GM20000 (cell line): Measurements from ENCODE around the gene ENDOG.
"Not testable (repeated sequence)": the region's sequence is repeated elsewhere in the genome, so short reads cannot be mapped to it uniquely, and the experiment has no call there.

ENCODE experiments used
- DNase-seq: peaks from one replicate; pipeline ENCODE4 v3.0.0; 2012; ENCODE audit warnings: low spot score
- CTCF ChIP-seq: IDR thresholded peaks from 2 replicates; pipeline ENCODE4 v1.5.1; 2012; ENCODE audit warnings: mild to moderate bottlenecking, control low read depth; ENCODE audit errors: extremely low read depth, missing control alignments

Gene ENDOG

GRCh38 chr9:128846680-128847030 is 28.4 kb downstream of the ENDOG start:
- peak; percentile 1 for DNase-seq
- no peak for TF ChIP-seq CTCF

GRCh38 chr9:128847803-128848202 is 29.5 kb downstream of the ENDOG start:
- TF ChIP-seq CTCF, result no peak
- no peak for DNase-seq

GRCh38 chr9:128851024-128851423 is 32.7 kb downstream of the ENDOG start:
- DNase-seq, result not testable (repeated sequence)

- not testable (repeated sequence) for DNase-seq
Observed at GRCh38 chr9:128851779-128852600, 33.7 kb downstream of the ENDOG start.

GRCh38 chr9:128852646-128853045 is 34.3 kb downstream of the ENDOG start:
- DNase-seq, result not testable (repeated sequence)

- not testable (repeated sequence) for DNase-seq
Observed at GRCh38 chr9:128854454-128854853, 36.2 kb downstream of the ENDOG start.

GRCh38 chr9:128858476-128858875 is 40.2 kb downstream of the ENDOG start:
- DNase-seq, result not testable (repeated sequence)

- TF ChIP-seq CTCF, result no peak
- DNase-seq, result no peak
Observed at GRCh38 chr9:128860937-128861336, 42.6 kb downstream of the ENDOG start.

GRCh38 chr9:128861501-128861900 is 43.2 kb downstream of the ENDOG start:
- TF ChIP-seq CTCF, result no peak
- no peak for DNase-seq

GRCh38 chr9:128862401-128862851 is 44.1 kb downstream of the ENDOG start:
- no peak for DNase-seq
- TF ChIP-seq CTCF, result no peak
